ENCODE results near the gene SORL1.

- no peak for TF ChIP-seq FOXA1 (IDR thresholded peaks at IDR 0.05)
- no peak for TF ChIP-seq FOXM1 (IDR thresholded peaks at IDR 0.05; ENCODE audit: borderline replicate concordance)
- TF ChIP-seq SP1 (IDR thresholded peaks at IDR 0.05), result no peak
- TF ChIP-seq ZNF384 (IDR thresholded peaks at IDR 0.05), result no peak
- no peak for TF ChIP-seq ELF4 (IDR thresholded peaks at IDR 0.05)
Observed at GRCh38 chr11:121607341-121607740, 155.2 kb downstream of the SORL1 start.
